Activated CD8-positive, alpha-beta T cell treated with anti-CD3 and anti-CD28 coated beads, Interleukin-2, amount 10 ng/mL, durations not matched to agents 7 days and 5 days (primary cell): ENCODE results near the gene DUSP28. TPM values are rescaled to one million over a fixed set of nuclear protein-coding genes. Genes with fewer than 3 reads are reported as not detected.

Experiments used
- ATAC-seq: fragments of 150-1000 bp; cut with Tn5 transposase; one replicate; pipeline ENCODE4 v1.10.0; 2021; ENCODE audit warnings: moderate library complexity
- CTCF ChIA-PET: fragments of 350-600 bp; sonication (Branson Sonifier 250); formaldehyde crosslinking; loops from one replicate; lab custom pipeline; 2021; ENCODE audit warnings: antibody characterized with exemption; lab: Charles Lee
- POLR2A ChIA-PET: fragments of 350-600 bp; sonication (Branson Sonifier 250); formaldehyde crosslinking; loops from one replicate; lab custom pipeline; 2021; ENCODE audit warnings: antibody characterized with exemption; lab: Charles Lee
- DNase-seq: peaks from one replicate; pipeline ENCODE4 v3.0.0-alpha.2; 2020
- H3K27ac Mint-ChIP-seq: one replicate; pipeline ENCODE4 v1.8.0; 2021; ENCODE audit warnings: mild to moderate bottlenecking, mixed read lengths
- H3K27me3 Mint-ChIP-seq: one replicate; pipeline ENCODE4 v1.8.0; 2021; ENCODE audit warnings: low read depth, mixed read lengths
- H3K36me3 Mint-ChIP-seq: one replicate; pipeline ENCODE4 v1.8.0; 2021; ENCODE audit warnings: low read depth, mixed read lengths
- H3K4me1 Mint-ChIP-seq: one replicate; pipeline ENCODE4 v1.8.0; 2021; ENCODE audit warnings: low read depth, mixed read lengths
- H3K4me3 Mint-ChIP-seq: one replicate; pipeline ENCODE4 v1.8.0; 2021; ENCODE audit warnings: mild to moderate bottlenecking, mixed read lengths
- H3K9me3 Mint-ChIP-seq: one replicate; pipeline ENCODE4 v1.8.0; 2022; ENCODE audit warnings: mixed read lengths; ENCODE audit not compliant: insufficient read depth
- total RNA-seq, 2 experiments: library from RNA; stranded (reverse); gene quantifications; one replicate each; pipeline ENCODE4 v1.2.3, GENCODE V29; 2021

The DUSP28 gene
- total RNA-seq, 2 experiments from 2014 or later, result 6.8 to 8.1 TPM

GRCh38 chr2:240576036-240576435 is 15.9 kb downstream of the DUSP28 start:
- CTCF ChIA-PET, result interaction anchor here (0.6 kb wide), 1 partner anchor 43 kb away, joined by 3 read pairs; no protein-coding TSS in a partner anchor

DNA sequence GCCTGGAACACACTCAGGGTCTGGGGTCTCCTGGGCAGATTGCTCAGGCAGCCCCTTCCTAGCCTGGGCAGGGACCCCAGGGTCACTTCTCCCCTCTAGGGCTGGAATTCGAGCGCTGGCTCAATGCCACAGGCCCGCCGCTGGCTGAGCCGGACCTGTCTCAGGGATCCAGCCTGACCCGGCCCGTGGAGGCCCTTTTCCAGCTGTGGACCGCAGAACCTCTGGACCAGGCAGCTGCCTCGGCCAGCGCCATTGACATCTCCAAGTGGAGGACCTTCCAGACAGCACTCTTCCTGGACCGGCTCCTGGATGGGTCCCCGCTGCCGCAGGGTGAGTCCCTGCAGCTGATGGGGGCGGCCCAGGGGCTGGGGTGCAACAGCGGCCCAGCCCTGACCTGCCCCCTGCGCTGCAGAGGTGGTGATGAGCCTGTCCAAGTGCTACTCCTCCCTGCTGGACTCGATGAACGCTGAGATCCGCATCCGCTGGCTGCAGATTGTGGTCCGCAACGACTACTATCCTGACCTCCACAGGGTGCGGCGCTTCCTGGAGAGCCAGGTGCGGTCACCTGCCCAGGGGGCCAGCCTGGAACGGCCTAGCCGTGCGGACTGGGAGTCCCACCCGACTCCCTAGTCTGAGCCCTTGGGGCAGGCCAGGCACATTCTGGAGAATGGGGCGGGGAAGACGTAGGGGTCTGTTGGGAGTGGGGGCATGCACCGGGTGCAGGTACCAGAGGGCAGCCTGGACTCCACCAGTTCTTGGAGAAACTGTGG is 16.5 kb downstream of the DUSP28 start:
- H3K27ac Mint-ChIP-seq, result no peak overlapping the region
- DNase-seq (no peak), ATAC-seq (no peak)
- peaks cover 25% of the 10 kb centered on the region for H3K4me1 Mint-ChIP-seq
- no peaks in the 10 kb centered on the region for H3K27me3 Mint-ChIP-seq
- ChIA-PET POLR2A (interaction anchor here (1.0 kb wide), 1 partner anchor 8 kb away, joined by 3 read pairs; the partner anchor contains the start of gene RNPEPL1), CTCF (interaction anchor here (1.2 kb wide), 1 partner anchor 10 kb away, joined by 6 read pairs; no protein-coding TSS in a partner anchor)
- peaks cover 37% of the 10 kb centered on the region for H3K36me3 Mint-ChIP-seq
- no peaks in the 10 kb centered on the region for H3K9me3 Mint-ChIP-seq
- no peak overlapping the region for H3K4me3 Mint-ChIP-seq

More at GRCh38 chr2:240576036-240576435, 15.9 kb downstream of the DUSP28 start:
- Mint-ChIP-seq H3K9me3 (no peaks in the 10 kb centered on the region), H3K27ac (no peak overlapping the region), H3K27me3 (no peaks in the 10 kb centered on the region), H3K36me3 (peaks cover 37% of the 10 kb centered on the region), H3K4me3 (no peak overlapping the region), H3K4me1 (peaks cover 30% of the 10 kb centered on the region)
- DNase-seq, result no peak
- POLR2A ChIA-PET, result no interaction called here
- no peak for ATAC-seq

DNA sequence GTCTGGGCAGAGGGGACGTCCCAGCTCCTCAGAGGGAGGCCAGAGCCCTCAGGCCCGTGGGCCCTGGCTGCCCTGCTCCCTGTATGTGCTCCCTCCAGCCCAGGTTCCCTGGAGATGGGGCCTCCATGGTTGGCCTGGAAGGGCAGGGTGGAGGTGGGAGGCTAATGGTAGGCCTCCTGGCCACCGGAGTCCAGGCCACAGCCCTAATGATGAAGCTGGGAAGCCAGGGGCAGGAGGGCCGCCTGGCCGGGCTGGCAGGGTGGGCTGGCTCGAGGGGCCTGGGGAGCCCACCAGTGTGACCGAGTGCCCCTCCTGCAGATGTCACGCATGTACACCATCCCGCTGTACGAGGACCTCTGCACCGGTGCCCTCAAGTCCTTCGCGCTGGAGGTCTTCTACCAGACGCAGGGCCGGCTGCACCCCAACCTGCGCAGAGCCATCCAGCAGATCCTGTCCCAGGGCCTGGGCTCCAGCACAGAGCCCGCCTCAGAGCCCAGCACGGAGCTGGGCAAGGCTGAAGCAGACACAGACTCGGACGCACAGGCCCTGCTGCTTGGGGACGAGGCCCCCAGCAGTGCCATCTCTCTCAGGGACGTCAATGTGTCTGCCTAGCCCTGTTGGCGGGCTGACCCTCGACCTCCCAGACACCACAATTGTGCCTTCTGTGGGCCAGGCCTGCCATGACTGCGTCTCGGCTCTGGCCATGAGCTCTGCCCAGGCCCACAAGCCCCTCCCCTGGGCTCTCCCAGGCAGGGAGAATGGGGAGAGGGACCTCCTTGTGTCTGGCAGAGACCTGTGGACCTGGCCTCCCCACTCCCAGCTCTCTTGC is 17.3 kb downstream of the DUSP28 start:
- Mint-ChIP-seq H3K27ac (no peak overlapping the region), H3K4me3 (no peak overlapping the region), H3K36me3 (peaks cover 42% of the 10 kb centered on the region), H3K9me3 (no peaks in the 10 kb centered on the region), H3K27me3 (no peaks in the 10 kb centered on the region), H3K4me1 (peaks cover 26% of the 10 kb centered on the region)
- DNase-seq (no peak), ATAC-seq (no peak)
- CTCF ChIA-PET, result interaction anchor here (1.2 kb wide), 1 partner anchor 11 kb away, joined by 6 read pairs; no protein-coding TSS in a partner anchor
- POLR2A ChIA-PET, result interaction anchor here (0.6 to 1.0 kb wide), 3 partner anchors 9 to 35 kb away, joined by 3 to 6 read pairs (median 3); partner anchors contain the start of gene RNPEPL1

GRCh38 chr2:240578110-240578450 is 17.9 kb downstream of the DUSP28 start:
- DNase-seq, result no peak
- CTCF ChIA-PET, result interaction anchor here (1.2 kb wide), 1 partner anchor 12 kb away, joined by 6 read pairs; no protein-coding TSS in a partner anchor
- POLR2A ChIA-PET, result interaction anchor here (1.0 kb wide), 1 partner anchor 8 kb away, joined by 3 read pairs; no protein-coding TSS in a partner anchor
- Mint-ChIP-seq H3K4me3 (no peak overlapping the region), H3K9me3 (no peaks in the 10 kb centered on the region), H3K36me3 (peaks cover 43% of the 10 kb centered on the region), H3K4me1 (peaks cover 30% of the 10 kb centered on the region), H3K27me3 (no peaks in the 10 kb centered on the region), H3K27ac (peak overlapping the region; percentile 25)
- ATAC-seq, result no peak

DNA sequence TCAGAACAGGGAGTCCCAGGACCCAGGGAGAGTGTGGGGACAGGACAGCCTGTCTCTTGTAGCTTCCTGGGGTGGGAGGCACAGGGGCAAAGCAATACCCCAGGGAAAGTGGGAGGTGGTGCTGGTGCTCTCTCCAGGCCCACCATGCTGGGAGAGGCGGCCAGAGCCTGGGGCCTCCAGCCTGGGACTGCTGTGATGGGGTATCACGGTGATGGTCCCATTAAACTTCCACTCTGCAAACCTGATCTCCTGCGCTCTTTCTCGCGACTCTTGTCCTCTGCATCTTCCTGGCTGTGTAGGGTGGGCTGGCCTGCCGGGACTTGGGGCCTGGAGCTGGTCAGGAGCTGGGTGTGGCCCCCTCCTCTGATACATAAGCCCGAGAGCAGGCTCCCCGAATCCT is 18.3 kb downstream of the DUSP28 start:
- peak overlapping the region; percentile 66 for H3K27ac Mint-ChIP-seq
- H3K36me3 Mint-ChIP-seq, result peaks cover 44% of the 10 kb centered on the region
- peaks cover 32% of the 10 kb centered on the region for H3K4me1 Mint-ChIP-seq
- ATAC-seq (no peak), DNase-seq (no peak)
- POLR2A ChIA-PET, result interaction anchor here (1.0 kb wide), 1 partner anchor 8 kb away, joined by 3 read pairs; no protein-coding TSS in a partner anchor
- no peak overlapping the region for H3K4me3 Mint-ChIP-seq
- no peaks in the 10 kb centered on the region for H3K9me3 Mint-ChIP-seq
- H3K27me3 Mint-ChIP-seq, result no peaks in the 10 kb centered on the region
- CTCF ChIA-PET, result interaction anchor here (2.5 to 2.6 kb wide), 2 partner anchors 13 to 64 kb away, joined by 15 to 42 read pairs; no protein-coding TSS in a partner anchor

DNA sequence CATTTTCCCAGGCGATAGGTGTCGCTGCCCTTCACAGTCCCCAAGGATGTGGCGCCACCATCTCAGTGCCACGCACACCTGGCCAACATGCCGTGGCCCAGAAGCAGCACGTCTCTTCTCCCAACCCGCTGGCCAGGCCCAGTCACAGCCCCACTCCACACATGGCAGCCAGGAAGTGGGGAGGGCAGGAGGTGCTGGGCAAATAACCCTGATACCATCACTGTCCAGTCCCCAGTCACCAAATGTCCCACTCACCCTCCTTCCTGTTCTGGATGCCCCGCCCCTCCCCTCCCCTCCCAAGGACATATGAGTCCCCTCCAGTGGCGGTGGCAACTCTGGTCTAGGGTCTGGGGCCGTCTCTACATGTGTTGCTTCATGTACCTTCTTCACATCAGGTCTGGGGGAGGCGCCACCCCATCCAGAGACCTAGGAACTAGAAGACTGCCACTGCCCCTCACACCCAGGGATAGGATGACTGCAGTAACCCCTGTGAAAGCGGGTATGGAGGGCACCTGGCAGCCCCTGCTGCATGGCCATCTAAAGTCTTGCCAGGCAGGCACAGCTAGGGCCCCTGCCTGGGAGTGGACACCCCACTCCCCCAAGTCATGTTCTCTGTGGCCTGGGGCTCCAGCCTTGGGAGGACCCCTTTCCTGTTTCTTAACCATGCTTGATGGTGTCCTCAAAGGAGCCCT is 19.1 kb downstream of the DUSP28 start:
- CTCF ChIA-PET, result interaction anchor here (0.8 to 2.6 kb wide), 10 partner anchors 10 to 570 kb away, joined by 3 to 42 read pairs (median 4); partner anchors contain the start of genes ANKMY1, PASK and RNPEPL1
- H3K27ac Mint-ChIP-seq, result peak overlapping the region; percentile 74
- H3K4me1 Mint-ChIP-seq, result peaks cover 33% of the 10 kb centered on the region
- ATAC-seq (no peak), DNase-seq (no peak)
- H3K27me3 Mint-ChIP-seq, result no peaks in the 10 kb centered on the region
- H3K9me3 Mint-ChIP-seq, result no peaks in the 10 kb centered on the region
- POLR2A ChIA-PET, result interaction anchor here (0.6 to 1.6 kb wide), 3 partner anchors 13 to 43 kb away, joined by 3 to 7 read pairs (median 4); no protein-coding TSS in a partner anchor
- peak overlapping the region; percentile 18 for H3K4me3 Mint-ChIP-seq
- H3K36me3 Mint-ChIP-seq, result peaks cover 44% of the 10 kb centered on the region

DNA sequence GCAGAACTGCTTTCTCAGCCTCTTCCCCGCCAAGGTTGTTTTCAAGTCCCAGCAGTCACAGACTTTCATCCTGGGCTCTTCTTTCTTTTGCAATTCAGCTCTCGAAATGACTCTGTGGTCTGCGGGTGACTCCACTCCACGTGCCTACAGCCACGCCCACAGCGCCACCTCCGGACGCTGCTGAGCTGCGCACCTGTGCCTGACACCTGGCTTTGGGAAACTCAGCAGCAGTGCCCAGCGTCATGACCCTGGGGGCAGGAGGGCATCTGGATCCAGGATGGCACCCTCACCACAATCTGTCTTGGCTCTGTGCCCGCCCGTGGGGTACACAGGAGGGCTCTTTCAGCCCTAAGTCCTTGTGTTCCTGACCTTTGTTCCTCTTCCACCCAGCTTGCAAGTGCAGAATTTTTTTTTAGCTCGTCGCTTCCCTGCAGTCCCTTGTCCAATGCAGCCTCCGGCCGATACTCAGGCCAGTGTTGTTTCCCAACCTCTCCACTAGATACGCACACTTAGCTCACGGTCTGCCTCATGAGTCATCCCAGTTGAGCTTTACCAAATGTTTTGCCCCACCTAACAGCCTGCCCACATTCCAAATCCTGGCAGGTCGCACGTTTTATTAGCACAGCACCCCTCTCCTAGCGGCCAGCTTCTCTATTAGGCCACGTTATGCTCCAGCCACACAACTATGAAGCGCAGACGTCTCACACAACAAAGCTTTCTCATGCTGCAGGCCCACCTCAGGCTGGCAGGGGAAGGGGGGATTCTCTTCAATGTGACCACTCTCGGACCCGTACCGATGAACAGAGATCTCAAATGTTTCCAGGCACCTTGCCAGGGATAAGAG is 19.8 kb downstream of the DUSP28 start:
- no peaks in the 10 kb centered on the region for H3K9me3 Mint-ChIP-seq
- DNase-seq, result peak; percentile 77
- no peak overlapping the region for H3K4me3 Mint-ChIP-seq
- ATAC-seq, result peak; percentile 81
- POLR2A ChIA-PET, result interaction anchor here (0.6 to 1.6 kb wide), 5 partner anchors 11 to 42 kb away, joined by 3 to 7 read pairs (median 4); partner anchors contain the start of genes DUSP28 and RNPEPL1
- H3K27me3 Mint-ChIP-seq, result no peaks in the 10 kb centered on the region
- peaks cover 46% of the 10 kb centered on the region for H3K36me3 Mint-ChIP-seq
- CTCF ChIA-PET, result interaction anchor here (0.8 to 2.6 kb wide), 11 partner anchors 11 to 569 kb away, joined by 3 to 42 read pairs (median 4); partner anchors contain the start of genes ANKMY1, PASK and RNPEPL1
- H3K27ac Mint-ChIP-seq, result peak overlapping the region; percentile 74
- peaks cover 41% of the 10 kb centered on the region for H3K4me1 Mint-ChIP-seq

DNA sequence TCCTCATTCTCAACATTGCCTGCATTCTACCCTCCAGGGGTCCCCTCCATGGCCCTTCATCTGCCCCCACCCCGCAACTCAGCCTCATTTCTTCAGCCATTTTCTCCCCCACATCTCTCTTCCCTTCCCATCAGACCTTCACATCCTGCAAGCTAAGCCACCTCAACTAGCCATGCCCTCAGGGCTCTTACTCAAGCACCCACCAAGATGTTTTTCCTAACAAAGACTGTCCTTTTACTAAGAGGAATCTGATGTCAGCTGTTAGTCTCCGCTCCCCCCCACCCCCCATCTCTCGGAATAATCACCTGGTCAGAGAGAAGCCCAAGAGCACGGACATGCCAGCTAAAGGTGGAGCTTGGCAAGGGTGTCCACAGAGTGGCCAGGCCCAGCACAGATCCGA is 21.7 kb downstream of the DUSP28 start:
- POLR2A ChIA-PET, result interaction anchor here (0.8 kb wide), 1 partner anchor 25 kb away, joined by 4 read pairs; no protein-coding TSS in a partner anchor
- CTCF ChIA-PET, result interaction anchor here (8.8 kb wide), 1 partner anchor 18 kb away, joined by 119 read pairs; the partner anchor contains the start of gene DUSP28
- H3K27ac Mint-ChIP-seq, result no peak overlapping the region
- H3K9me3 Mint-ChIP-seq, result no peaks in the 10 kb centered on the region
- DNase-seq (no peak), ATAC-seq (no peak)
- H3K4me1 Mint-ChIP-seq, result peaks cover 50% of the 10 kb centered on the region
- no peaks in the 10 kb centered on the region for H3K27me3 Mint-ChIP-seq
- peaks cover 48% of the 10 kb centered on the region for H3K36me3 Mint-ChIP-seq
- no peak overlapping the region for H3K4me3 Mint-ChIP-seq

- Mint-ChIP-seq H3K27me3 (no peaks in the 10 kb centered on the region), H3K9me3 (no peaks in the 10 kb centered on the region), H3K36me3 (peaks cover 45% of the 10 kb centered on the region), H3K27ac (no peak overlapping the region), H3K4me1 (peaks cover 54% of the 10 kb centered on the region), H3K4me3 (no peak overlapping the region)
- ChIA-PET CTCF (interaction anchor here (1.4 to 8.8 kb wide), 2 partner anchors 14 to 19 kb away, joined by 5 to 119 read pairs; partner anchors contain the start of genes DUSP28 and RNPEPL1), POLR2A (no interaction called here)
- ATAC-seq (no peak), DNase-seq (no peak)
Measured at GRCh38 chr2:240582781-240583180, 22.6 kb downstream of the DUSP28 start.

DNA sequence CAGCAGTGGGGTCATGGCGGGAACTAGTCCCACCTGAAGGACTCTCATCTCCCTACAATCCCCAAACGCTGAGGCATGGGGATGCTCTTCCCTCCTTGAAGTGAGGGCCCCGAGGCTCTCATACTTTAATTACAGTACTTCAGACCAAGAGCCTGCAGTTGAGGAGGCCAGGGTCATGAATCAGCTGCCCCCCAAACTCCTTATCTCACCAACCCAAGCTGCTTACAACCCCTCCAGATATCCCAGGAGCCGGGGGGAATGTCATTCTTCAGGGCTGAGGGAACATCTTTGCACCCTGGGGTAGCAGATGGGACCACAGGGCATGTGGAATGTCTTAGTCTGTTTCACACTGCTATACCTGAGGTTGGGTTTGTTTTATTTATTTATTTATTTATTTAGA is 23.6 kb downstream of the DUSP28 start:
- Mint-ChIP-seq H3K4me1 (peaks cover 62% of the 10 kb centered on the region), H3K27ac (no peak overlapping the region), H3K4me3 (no peak overlapping the region), H3K27me3 (no peaks in the 10 kb centered on the region), H3K36me3 (peaks cover 40% of the 10 kb centered on the region), H3K9me3 (no peaks in the 10 kb centered on the region)
- DNase-seq (no peak), ATAC-seq (no peak)
- CTCF ChIA-PET, result interaction anchor here (1.4 to 8.8 kb wide), 2 partner anchors 15 to 20 kb away, joined by 5 to 119 read pairs; partner anchors contain the start of genes DUSP28 and RNPEPL1
- POLR2A ChIA-PET, result interaction anchor here (3.7 to 4.9 kb wide), 2 partner anchors 18 to 23 kb away, joined by 37 to 53 read pairs; partner anchors contain the start of gene DUSP28
